Rectal smooth muscle tissue (tissue), 1 donor: ENCODE results near the gene AP1M2.
A peak's percentile ranks its signal among the peaks of the same experiment; 100 is the strongest.

Source experiments
- H3K27ac ChIP-seq: one replicate; pipeline ENCODE4 v1.7.0; 2013; ENCODE audit warnings: low read depth, low read length, inconsistent platforms
- H3K27me3 ChIP-seq: one replicate; pipeline ENCODE4 v1.7.0; 2013; ENCODE audit warnings: low read length; ENCODE audit not compliant: control insufficient read depth, insufficient read depth
- H3K36me3 ChIP-seq: one replicate; pipeline ENCODE4 v1.7.0; 2013; ENCODE audit warnings: low read length; ENCODE audit not compliant: control insufficient read depth, insufficient read depth
- H3K4me1 ChIP-seq: one replicate; pipeline ENCODE4 v1.7.0; 2013; ENCODE audit warnings: low read length; ENCODE audit not compliant: control insufficient read depth, insufficient read depth
- H3K4me3 ChIP-seq: one replicate; pipeline ENCODE4 v1.7.0; 2013; ENCODE audit warnings: low read length
- H3K9ac ChIP-seq: one replicate; pipeline ENCODE4 v1.7.0; 2013; ENCODE audit warnings: low read length

AP1M2 gene

DNA sequence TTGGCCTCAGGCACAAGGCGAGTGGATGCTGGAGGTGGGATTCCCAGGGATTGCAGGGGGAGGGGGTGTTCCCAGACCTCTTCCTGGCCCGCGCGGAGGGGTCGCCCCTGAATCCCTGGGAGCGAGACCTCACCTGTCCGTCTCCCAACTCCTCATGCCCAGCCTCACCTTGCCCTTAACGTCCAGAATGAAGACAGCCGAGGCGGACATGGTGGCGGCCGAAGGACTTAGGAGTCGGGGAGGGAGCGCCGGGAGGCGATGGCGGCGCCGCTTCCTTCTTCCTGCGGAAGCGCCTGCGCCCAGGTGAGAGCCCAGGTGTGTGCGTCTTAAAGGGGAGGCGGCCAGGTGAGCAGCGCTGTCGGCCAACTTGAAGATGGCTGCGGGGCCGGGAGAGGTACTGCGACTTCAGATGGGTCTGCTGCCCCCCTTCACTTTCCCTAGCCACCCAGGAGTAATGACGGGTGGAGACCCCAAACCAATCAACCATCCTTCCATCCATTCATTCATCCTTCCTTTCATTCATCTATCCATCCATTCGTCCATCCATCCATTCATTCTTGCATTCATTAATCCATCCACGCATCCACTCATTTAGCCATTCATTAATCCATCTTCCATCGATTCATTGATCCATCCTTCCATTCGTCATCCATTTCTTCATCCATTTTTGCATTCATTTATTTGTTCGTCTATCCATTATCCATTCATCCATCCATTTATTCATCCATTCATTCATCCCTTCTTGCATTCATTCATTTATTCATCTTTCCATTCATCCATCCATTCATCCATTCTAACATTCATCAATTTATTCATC lies at the start of gene AP1M2:
TSS of gene AP1M2 (minus strand) at position 291 of the 817 bp plus-strand sequence. CDS start at position 210, 81 bp downstream.
- no peaks in the 10 kb centered on the region for H3K4me1 ChIP-seq
- no peak within 1 kb of the TSS for H3K27ac ChIP-seq
- no peak within 1 kb of the TSS for H3K9ac ChIP-seq
- H3K4me3 ChIP-seq, result peak within 1 kb of the TSS; percentile 67
- H3K36me3 ChIP-seq, result no peaks in the 10 kb centered on the region
- peaks cover 5% of the 10 kb centered on the region for H3K27me3 ChIP-seq

GRCh38 chr19:10636304-10636972 lies 49.3 kb upstream of the AP1M2 start:
- no peaks in the 10 kb centered on the region for H3K27me3 ChIP-seq
- H3K9ac ChIP-seq, result no peak overlapping the region
- H3K27ac ChIP-seq, result no peak overlapping the region
- no peaks in the 10 kb centered on the region for H3K4me1 ChIP-seq
- H3K36me3 ChIP-seq, result peaks cover 38% of the 10 kb centered on the region
- no peak overlapping the region for H3K4me3 ChIP-seq

GRCh38 chr19:10634963-10635362 lies 47.9 kb upstream of the AP1M2 start:
- Histone ChIP-seq H3K4me3 (no peak overlapping the region), H3K36me3 (peaks cover 43% of the 10 kb centered on the region), H3K9ac (no peak overlapping the region), H3K4me1 (no peaks in the 10 kb centered on the region), H3K27me3 (no peaks in the 10 kb centered on the region), H3K27ac (no peak overlapping the region)

- H3K4me3 ChIP-seq, result no peak overlapping the region
- no peaks in the 10 kb centered on the region for H3K4me1 ChIP-seq
- H3K27ac ChIP-seq, result no peak overlapping the region
- no peaks in the 10 kb centered on the region for H3K27me3 ChIP-seq
- H3K36me3 ChIP-seq, result peaks cover 43% of the 10 kb centered on the region
- H3K9ac ChIP-seq, result no peak overlapping the region
These were observed 47.3 kb upstream of the AP1M2 start for GRCh38 chr19:10634430-10634829.

DNA sequence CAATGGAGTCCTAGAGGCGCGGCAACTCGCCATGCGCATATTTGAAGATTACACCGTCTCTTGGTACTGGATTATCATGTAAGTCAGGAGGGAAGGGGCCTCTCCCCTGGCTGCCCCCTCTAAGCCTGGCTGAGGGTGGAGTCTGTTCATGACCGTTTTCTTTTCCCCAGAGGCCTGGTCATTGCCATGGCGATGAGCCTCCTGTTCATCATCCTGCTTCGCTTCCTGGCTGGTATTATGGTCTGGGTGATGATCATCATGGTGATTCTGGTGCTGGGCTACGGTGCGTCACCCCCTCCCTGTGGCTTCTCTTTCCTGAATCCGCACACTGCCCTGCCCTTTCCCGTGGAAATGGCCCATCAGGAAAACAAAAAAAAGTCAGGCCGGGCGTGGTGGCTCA lies 44.8 kb upstream of the AP1M2 start:
- Histone ChIP-seq H3K27me3 (no peaks in the 10 kb centered on the region), H3K4me3 (no peak overlapping the region), H3K27ac (no peak overlapping the region), H3K9ac (no peak overlapping the region), H3K36me3 (peaks cover 31% of the 10 kb centered on the region), H3K4me1 (no peaks in the 10 kb centered on the region)

- no peaks in the 10 kb centered on the region for H3K36me3 ChIP-seq
- peak overlapping the region; percentile 32 for H3K9ac ChIP-seq
- H3K4me1 ChIP-seq, result no peaks in the 10 kb centered on the region
- H3K27ac ChIP-seq, result no peak overlapping the region
- peak overlapping the region; percentile 73 for H3K4me3 ChIP-seq
- H3K27me3 ChIP-seq, result no peaks in the 10 kb centered on the region
These were observed 38.6 kb upstream of the AP1M2 start for GRCh38 chr19:10625762-10626138.

GRCh38 chr19:10625003-10625761 lies 38.1 kb upstream of the AP1M2 start, which contains the start of gene SLC44A2:
Gene SLC44A2 (plus strand): TSS chr19:10625553. CDS start chr19:10625634, 81 bp downstream.
- Histone ChIP-seq H3K36me3 (no peaks in the 10 kb centered on the region), H3K4me1 (no peaks in the 10 kb centered on the region), H3K27me3 (no peaks in the 10 kb centered on the region), H3K27ac (no peak within 1 kb of the TSS), H3K4me3 (peak within 1 kb of the TSS; percentile 73), H3K9ac (peak within 1 kb of the TSS; percentile 32)

DNA sequence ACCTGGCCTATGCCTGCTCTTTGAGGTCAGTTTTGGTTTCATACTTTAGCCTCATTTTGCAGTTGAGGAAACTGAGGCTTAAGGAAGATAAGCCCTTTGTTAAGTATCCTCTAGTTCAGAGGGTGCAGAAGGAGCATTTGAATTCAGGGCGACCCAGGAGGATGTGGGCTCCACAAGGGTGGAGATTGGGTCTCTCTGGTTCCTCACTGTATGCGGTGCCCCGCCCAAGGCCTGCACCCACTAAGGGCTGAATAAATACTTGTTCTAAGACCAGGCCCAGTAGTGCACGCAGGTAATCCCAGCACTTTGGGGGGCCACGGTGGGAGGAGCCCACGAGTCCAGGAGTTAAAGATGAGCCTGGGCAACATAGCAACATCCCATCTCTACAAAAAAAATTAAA lies 37.5 kb upstream of the AP1M2 start:
- H3K9ac ChIP-seq, result no peak overlapping the region
- no peak overlapping the region for H3K27ac ChIP-seq
- peak overlapping the region; percentile 73 for H3K4me3 ChIP-seq
- H3K36me3 ChIP-seq, result no peaks in the 10 kb centered on the region
- no peaks in the 10 kb centered on the region for H3K4me1 ChIP-seq
- no peaks in the 10 kb centered on the region for H3K27me3 ChIP-seq

GRCh38 chr19:10621966-10622365 lies 34.9 kb upstream of the AP1M2 start:
- Histone ChIP-seq H3K9ac (no peak overlapping the region), H3K4me1 (no peaks in the 10 kb centered on the region), H3K4me3 (no peak overlapping the region), H3K27me3 (no peaks in the 10 kb centered on the region), H3K27ac (no peak overlapping the region), H3K36me3 (no peaks in the 10 kb centered on the region)

- Histone ChIP-seq H3K4me1 (no peaks in the 10 kb centered on the region), H3K36me3 (no peaks in the 10 kb centered on the region), H3K9ac (no peak overlapping the region), H3K27ac (no peak overlapping the region), H3K4me3 (no peak overlapping the region), H3K27me3 (no peaks in the 10 kb centered on the region)
These were observed 33.7 kb upstream of the AP1M2 start for GRCh38 chr19:10620786-10621185.

- Histone ChIP-seq H3K27me3 (no peaks in the 10 kb centered on the region), H3K9ac (no peak overlapping the region), H3K4me1 (no peaks in the 10 kb centered on the region), H3K4me3 (no peak overlapping the region), H3K27ac (no peak overlapping the region), H3K36me3 (no peaks in the 10 kb centered on the region)
These were observed 31.7 kb upstream of the AP1M2 start for GRCh38 chr19:10618846-10619245.

GRCh38 chr19:10617409-10618121 lies 30.5 kb upstream of the AP1M2 start:
- Histone ChIP-seq H3K27ac (no peak overlapping the region), H3K4me3 (no peak overlapping the region), H3K9ac (no peak overlapping the region), H3K36me3 (no peaks in the 10 kb centered on the region), H3K27me3 (no peaks in the 10 kb centered on the region), H3K4me1 (no peaks in the 10 kb centered on the region)
